Activated T-helper 2 cell treated with anti-CD3 and anti-CD28 coated beads, Interferon-gamma antibody, Interleukin-2, Interleukin-4, amounts not matched to agents 10 μg/mL and 5 μg/mL and 100 μg/mL, durations not matched to agents 14 hours and 24 hours and 36 hours (primary cell): ENCODE data around the gene ZNF827. TPM values are rescaled to one million over a fixed set of nuclear protein-coding genes. Genes with fewer than 3 reads are reported as not detected.

Experiments
- DNase-seq: peaks from one replicate; pipeline ENCODE4 v3.0.0; 2021; ENCODE audit warnings: low spot score
- H3K27ac Mint-ChIP-seq: one replicate; pipeline ENCODE4 v1.8.0; 2021; ENCODE audit warnings: mixed read lengths
- H3K27me3 Mint-ChIP-seq: one replicate; pipeline ENCODE4 v1.8.0; 2021; ENCODE audit warnings: low read depth, mixed read lengths
- H3K36me3 Mint-ChIP-seq: one replicate; pipeline ENCODE4 v1.8.0; 2021; ENCODE audit warnings: low read depth, mixed read lengths
- H3K4me1 Mint-ChIP-seq: one replicate; pipeline ENCODE4 v1.8.0; 2021; ENCODE audit warnings: low read depth, mixed read lengths
- H3K4me3 Mint-ChIP-seq: one replicate; pipeline ENCODE4 v1.8.0; 2021; ENCODE audit warnings: low read depth, mild to moderate bottlenecking, moderate library complexity, mixed read lengths
- H3K9me3 Mint-ChIP-seq: one replicate; pipeline ENCODE4 v1.8.0; 2021; ENCODE audit warnings: mixed read lengths
- intact Hi-C: fragments of 100-400 bp; cut with micrococcal nuclease; formaldehyde crosslinking; loops from one replicate; pipeline ENCODE4 v1.15.1; 2023
- total RNA-seq: library from RNA; stranded (reverse); gene quantifications from 2 replicates; pipeline ENCODE4 v1.2.3, GENCODE V29; 2022

Gene ZNF827
- total RNA-seq, 1 donor from 2014 or later, result 41.3 TPM

DNA sequence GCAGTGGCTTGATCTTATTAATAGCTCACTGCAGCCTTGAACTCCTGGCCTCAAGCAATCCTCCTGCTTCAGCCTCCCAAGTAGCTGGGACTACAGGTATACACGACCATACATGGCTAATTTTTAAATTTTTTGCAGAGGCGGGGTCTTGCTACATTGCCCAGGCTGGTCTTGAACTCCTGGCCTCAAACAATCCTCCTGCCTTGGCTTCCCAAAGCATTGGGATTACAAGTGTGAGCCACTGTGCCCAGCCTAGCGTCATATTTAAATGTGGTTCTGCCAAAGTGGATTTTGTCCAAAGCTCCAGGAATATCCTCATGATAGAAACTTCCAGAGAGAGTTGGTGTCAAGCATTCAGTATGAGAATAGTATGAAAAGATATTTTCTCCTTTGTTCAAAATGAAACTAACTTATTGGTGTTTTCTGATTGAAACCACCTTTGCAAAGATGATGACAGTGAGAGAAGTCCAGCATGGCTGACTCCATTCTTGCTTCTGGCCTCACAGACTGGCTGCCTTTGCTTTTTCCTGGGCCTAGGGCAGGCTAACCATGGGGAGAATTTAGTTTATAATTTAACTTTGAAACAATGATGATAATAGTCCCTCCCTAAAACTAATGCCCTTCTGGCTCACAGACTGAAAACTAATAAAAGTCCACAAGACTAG lies 129.6 kb downstream of the ZNF827 start:
- Mint-ChIP-seq H3K27me3 (no peaks in the 10 kb centered on the region), H3K4me3 (no peak overlapping the region), H3K4me1 (peaks cover 54% of the 10 kb centered on the region), H3K9me3 (peaks cover 17% of the 10 kb centered on the region), H3K36me3 (peaks cover 70% of the 10 kb centered on the region), H3K27ac (peak overlapping the region; percentile 97)
- DNase-seq, result no peak
- intact Hi-C loops, result loop anchor here (1.0 to 10.0 kb wide), 12 partner anchors 20 to 714 kb away; partner anchors contain the start of genes ABCE1, ANAPC10, LSM6 and MMAA

DNA sequence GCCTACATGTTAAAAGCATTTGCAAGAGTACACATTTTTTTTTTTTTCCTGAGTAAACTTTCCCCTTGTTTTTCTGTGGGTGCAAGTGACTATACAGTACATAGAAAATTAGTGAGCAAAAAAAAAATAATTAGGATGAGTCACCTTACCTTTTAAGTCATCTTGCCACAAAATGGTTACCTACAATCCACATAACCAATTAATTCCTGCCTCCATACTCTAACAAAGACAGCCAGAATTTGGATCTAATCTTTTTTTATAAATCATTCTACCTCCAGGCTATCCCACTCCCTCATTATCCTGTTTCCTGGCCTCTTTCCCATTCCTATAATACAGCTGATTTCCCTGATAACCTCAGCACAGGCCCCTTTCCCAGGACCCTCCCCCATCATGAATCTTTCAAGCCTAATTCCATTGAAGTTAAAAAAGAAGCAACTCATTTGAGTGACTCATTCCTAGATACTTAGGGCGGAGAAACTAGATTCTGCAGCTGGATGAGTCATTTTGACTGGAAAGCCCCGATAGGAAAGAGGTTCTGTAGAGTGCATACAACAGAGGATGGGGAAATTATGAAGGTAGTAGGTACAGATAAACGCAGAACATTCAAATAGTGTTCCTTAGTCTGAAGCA lies 130.5 kb downstream of the ZNF827 start:
- peak; percentile 34 for DNase-seq

DNA sequence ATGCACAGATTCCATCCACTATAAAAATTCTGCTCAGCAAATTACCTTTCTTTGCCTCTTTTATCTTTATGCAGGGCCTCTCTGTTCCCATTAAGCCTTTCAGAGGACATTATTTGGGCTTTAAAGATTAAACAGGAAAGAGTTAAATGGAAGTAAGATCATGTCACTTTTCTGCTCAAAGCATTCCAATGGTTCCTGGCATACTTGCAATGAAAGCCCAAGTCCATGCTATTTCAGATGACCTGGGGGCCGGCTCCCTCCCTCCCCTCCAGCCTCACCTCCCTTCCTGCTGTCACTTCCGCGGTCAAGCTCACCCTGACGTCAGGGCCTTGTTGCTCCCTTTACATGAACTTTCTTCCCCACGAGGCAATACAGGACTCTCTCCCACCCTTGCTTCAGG lies 133.1 kb downstream of the ZNF827 start:
- intact Hi-C loops, result loop anchor here (5.0 to 10.0 kb wide), 3 partner anchors 73 to 711 kb away; partner anchors contain the start of genes ABCE1, ANAPC10 and LSM6
- H3K4me3 Mint-ChIP-seq, result no peak overlapping the region
- peaks cover 15% of the 10 kb centered on the region for H3K9me3 Mint-ChIP-seq
- no peak for DNase-seq
- peaks cover 58% of the 10 kb centered on the region for H3K36me3 Mint-ChIP-seq
- peak overlapping the region; percentile 56 for H3K27ac Mint-ChIP-seq
- H3K27me3 Mint-ChIP-seq, result no peaks in the 10 kb centered on the region
- H3K4me1 Mint-ChIP-seq, result peaks cover 46% of the 10 kb centered on the region

More for the DNA sequence above, 130.5 kb downstream of the ZNF827 start:
- Mint-ChIP-seq H3K9me3 (peaks cover 17% of the 10 kb centered on the region), H3K4me3 (peak overlapping the region; percentile 57), H3K27me3 (no peaks in the 10 kb centered on the region), H3K4me1 (peaks cover 54% of the 10 kb centered on the region), H3K36me3 (peaks cover 67% of the 10 kb centered on the region), H3K27ac (peak overlapping the region; percentile 97)
- intact Hi-C loops, result loop anchor here (1.0 to 10.0 kb wide), 12 partner anchors 21 to 713 kb away; partner anchors contain the start of genes ABCE1, ANAPC10, LSM6 and MMAA

DNA sequence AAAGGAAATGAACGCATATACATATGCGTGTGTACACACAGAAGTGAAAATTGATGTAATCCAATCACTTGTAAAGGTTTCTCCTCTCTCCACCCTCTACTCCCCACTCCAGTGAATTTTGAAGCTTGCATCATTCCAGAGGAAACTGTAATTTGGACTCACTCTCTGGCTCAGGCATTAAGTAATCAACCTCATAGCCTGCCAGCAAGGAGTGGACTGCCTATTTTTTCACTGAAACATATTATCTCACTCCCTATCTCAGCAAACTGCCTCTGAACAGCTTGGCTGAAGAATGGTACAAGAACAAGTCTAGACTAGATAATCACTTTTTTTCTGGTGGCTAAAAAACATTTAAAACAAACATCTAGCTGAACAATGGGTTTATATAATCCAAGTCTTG lies 134.5 kb downstream of the ZNF827 start:
- Mint-ChIP-seq H3K27me3 (no peaks in the 10 kb centered on the region), H3K27ac (peak overlapping the region; percentile 50), H3K4me3 (no peak overlapping the region), H3K9me3 (peaks cover 4% of the 10 kb centered on the region), H3K4me1 (peaks cover 39% of the 10 kb centered on the region), H3K36me3 (peaks cover 54% of the 10 kb centered on the region)
- intact Hi-C loops, result loop anchor here (10.0 kb wide), 2 partner anchors 371 to 709 kb away; partner anchors contain the start of genes ABCE1, ANAPC10 and LSM6
- DNase-seq, result no peak

DNA sequence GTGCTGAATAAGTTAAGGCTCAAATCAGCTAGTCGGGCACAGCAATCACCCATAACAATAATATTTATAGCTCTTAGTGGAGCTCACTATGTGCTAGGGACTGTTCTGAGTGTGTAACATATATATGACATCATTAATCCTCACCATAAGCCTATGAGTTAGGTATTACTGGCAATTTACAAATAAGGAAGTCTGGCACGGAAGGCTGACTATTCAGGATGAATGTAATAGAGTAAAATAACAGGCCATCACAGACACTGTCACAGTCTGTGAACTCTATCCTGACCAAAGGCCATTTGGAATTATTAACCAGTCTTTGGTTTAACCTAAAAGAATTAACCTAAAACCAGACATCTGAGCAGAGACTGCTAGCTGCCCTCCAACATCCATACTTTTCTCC lies 139.4 kb downstream of the ZNF827 start:
- peaks cover 17% of the 10 kb centered on the region for H3K4me1 Mint-ChIP-seq
- H3K36me3 Mint-ChIP-seq, result peaks cover 47% of the 10 kb centered on the region
- no peaks in the 10 kb centered on the region for H3K9me3 Mint-ChIP-seq
- H3K27me3 Mint-ChIP-seq, result no peaks in the 10 kb centered on the region
- no peak for DNase-seq
- intact Hi-C loops, result no loop called here
- H3K4me3 Mint-ChIP-seq, result no peak overlapping the region
- no peak overlapping the region for H3K27ac Mint-ChIP-seq

DNA sequence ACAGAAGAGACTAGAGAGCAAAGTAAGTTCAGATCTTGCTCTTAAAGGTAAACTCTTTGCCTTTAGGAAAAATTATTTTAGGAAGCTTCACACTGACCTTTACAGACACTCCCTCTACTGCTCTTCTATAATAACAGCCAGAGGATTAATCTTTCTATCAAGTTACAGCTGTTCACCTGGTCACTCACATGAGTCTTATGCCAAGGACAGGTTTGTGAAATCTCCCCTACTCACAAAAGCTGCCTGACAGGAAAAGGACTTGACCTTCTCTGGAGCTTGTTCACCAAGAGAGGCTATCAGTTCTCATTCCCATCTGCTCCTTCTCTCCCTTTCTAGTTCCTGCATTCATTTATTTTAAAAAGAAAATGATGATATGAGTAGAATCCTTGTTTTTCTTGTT lies 141.3 kb downstream of the ZNF827 start:
- DNase-seq, result no peak
- H3K4me3 Mint-ChIP-seq, result no peak overlapping the region
- intact Hi-C loops, result no loop called here
- H3K27ac Mint-ChIP-seq, result peak overlapping the region; percentile 4
- peaks cover 9% of the 10 kb centered on the region for H3K4me1 Mint-ChIP-seq
- H3K9me3 Mint-ChIP-seq, result no peaks in the 10 kb centered on the region
- H3K27me3 Mint-ChIP-seq, result no peaks in the 10 kb centered on the region
- peaks cover 46% of the 10 kb centered on the region for H3K36me3 Mint-ChIP-seq

DNA sequence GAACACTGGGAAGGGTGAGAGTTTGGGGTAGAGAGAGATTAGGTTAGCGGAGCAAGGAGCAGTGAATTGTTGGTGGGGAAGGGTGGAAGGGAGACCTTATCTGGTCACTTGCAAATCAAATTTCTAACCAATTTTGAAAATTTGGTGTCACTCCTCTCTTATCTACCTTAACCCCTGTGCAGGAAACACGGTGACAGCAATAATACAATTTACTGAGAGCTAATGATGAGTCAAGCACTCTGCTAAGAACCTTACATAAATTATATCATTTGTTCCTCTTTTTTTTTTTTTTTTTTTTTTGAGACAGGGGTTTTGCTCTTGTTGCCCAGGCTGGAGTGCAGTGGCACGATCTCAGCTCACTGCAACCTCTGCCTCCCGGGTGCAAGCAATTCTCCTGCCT lies 142.3 kb downstream of the ZNF827 start:
- no peaks in the 10 kb centered on the region for H3K27me3 Mint-ChIP-seq
- H3K9me3 Mint-ChIP-seq, result no peaks in the 10 kb centered on the region
- H3K4me3 Mint-ChIP-seq, result no peak overlapping the region
- intact Hi-C loops, result no loop called here
- H3K4me1 Mint-ChIP-seq, result peaks cover 9% of the 10 kb centered on the region
- H3K27ac Mint-ChIP-seq, result no peak overlapping the region
- DNase-seq, result no peak
- H3K36me3 Mint-ChIP-seq, result peaks cover 45% of the 10 kb centered on the region

DNA sequence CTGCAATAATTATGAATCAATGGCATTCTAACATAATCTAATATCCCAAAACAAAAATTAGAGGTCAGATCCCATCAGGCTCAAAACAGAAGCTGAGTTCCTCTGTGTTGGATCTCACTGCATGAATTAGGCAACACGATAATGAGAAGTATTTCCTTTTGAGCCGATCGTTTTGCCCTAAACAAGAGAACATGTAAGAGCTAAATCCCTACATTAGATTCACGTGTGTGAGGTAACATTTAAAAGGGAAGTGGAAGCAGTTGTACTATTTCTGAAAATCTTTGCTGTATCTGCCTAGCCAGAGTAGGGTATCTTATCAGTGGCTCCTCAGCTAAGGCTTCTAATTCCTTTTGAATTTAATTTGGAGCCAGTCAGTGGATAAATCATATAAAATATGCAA lies 143.1 kb downstream of the ZNF827 start:
- Mint-ChIP-seq H3K27ac (no peak overlapping the region), H3K27me3 (no peaks in the 10 kb centered on the region), H3K4me1 (peaks cover 14% of the 10 kb centered on the region), H3K9me3 (peaks cover 4% of the 10 kb centered on the region), H3K4me3 (no peak overlapping the region), H3K36me3 (peaks cover 49% of the 10 kb centered on the region)
- DNase-seq, result no peak
- intact Hi-C loops, result no loop called here

DNA sequence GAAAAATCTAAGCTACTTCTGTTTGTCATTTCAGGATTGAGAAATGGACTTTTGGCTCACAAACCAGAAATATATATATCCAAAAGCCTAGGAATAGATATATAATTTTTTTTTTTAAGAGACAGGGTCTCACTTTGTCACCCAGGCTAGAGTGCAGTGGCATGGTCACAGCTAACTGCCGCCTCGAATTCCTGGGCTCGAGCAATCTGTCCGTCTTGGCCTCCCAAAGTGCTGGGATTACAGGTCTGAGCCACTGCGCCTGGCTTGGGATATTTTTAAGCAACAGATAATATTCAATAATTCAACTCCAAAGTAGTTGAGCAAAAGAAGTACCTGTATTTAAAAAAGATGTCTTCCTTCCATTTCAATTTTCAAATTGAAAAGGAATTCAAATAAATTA lies 146.2 kb downstream of the ZNF827 start:
- H3K4me1 Mint-ChIP-seq, result peaks cover 9% of the 10 kb centered on the region
- intact Hi-C loops, result no loop called here
- no peaks in the 10 kb centered on the region for H3K27me3 Mint-ChIP-seq
- DNase-seq, result no peak
- peaks cover 37% of the 10 kb centered on the region for H3K36me3 Mint-ChIP-seq
- peaks cover 4% of the 10 kb centered on the region for H3K9me3 Mint-ChIP-seq
- H3K27ac Mint-ChIP-seq, result no peak overlapping the region
- no peak overlapping the region for H3K4me3 Mint-ChIP-seq

DNA sequence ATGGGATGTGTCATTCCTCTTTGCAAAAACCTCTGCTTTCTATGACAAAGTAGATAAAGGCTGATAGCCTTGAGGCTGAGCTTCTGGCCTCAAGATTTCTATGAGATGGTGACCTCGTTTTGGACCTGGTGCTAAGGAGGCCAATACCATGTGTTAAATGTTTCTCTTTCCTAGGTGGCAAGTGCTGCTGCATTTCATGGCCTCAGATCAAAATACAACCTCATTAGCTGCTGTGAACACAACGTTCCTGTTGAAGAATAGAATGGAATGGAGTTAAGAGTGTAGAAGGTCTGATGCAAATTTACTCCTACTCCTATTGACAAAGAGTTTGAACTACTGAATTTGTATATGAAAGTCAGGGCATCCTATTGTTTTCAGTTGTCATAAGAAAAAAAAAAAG lies 146.6 kb downstream of the ZNF827 start:
- peaks cover 8% of the 10 kb centered on the region for H3K4me1 Mint-ChIP-seq
- H3K36me3 Mint-ChIP-seq, result peaks cover 39% of the 10 kb centered on the region
- H3K27me3 Mint-ChIP-seq, result no peaks in the 10 kb centered on the region
- H3K4me3 Mint-ChIP-seq, result no peak overlapping the region
- H3K9me3 Mint-ChIP-seq, result peaks cover 4% of the 10 kb centered on the region
- H3K27ac Mint-ChIP-seq, result no peak overlapping the region
- intact Hi-C loops, result no loop called here
- DNase-seq, result no peak

DNA sequence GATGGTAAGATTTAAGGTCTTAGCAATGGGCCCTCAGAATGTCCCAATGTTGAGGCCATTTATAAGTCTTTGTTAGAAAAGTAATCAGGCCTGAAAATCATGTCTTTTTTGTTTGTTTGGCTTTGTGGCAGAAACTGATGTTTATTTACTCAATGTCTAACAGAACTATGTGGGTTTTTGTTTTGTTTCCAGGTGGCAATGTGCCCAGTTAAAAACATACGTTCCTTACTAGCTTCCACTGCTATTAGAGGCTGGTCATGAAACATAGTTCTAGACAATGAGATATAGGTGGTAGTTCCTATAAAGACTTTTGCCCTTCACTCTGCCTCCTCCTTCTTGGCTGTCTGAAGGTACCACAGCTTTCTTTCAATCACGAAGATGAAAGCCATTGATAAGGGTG lies 149.9 kb downstream of the ZNF827 start:
- Mint-ChIP-seq H3K27me3 (no peaks in the 10 kb centered on the region), H3K4me3 (no peak overlapping the region), H3K4me1 (peaks cover 27% of the 10 kb centered on the region), H3K36me3 (peaks cover 59% of the 10 kb centered on the region), H3K9me3 (peaks cover 29% of the 10 kb centered on the region), H3K27ac (no peak overlapping the region)
- no peak for DNase-seq
- intact Hi-C loops, result no loop called here

DNA sequence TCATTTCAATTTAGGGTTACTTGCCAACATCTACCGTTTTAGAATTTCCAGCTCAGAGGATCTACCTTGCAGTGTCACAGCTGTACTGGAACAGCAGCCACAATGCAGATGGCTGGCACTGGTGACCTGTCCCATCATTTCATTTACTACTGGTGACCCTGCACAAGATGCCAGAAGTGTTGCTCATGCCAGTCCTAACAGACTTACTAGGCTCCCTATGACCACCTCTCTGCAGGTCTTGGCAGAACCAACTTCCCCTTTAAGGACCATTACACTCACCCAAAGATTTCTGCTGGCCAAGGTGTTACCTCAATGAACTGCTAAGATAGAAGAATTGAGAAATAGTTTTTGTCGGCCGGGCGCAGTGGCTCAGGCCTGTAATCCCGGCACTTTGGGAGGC lies 151.8 kb downstream of the ZNF827 start:
- no peak for DNase-seq
- no peak overlapping the region for H3K4me3 Mint-ChIP-seq
- peaks cover 38% of the 10 kb centered on the region for H3K4me1 Mint-ChIP-seq
- intact Hi-C loops, result no loop called here
- H3K9me3 Mint-ChIP-seq, result peaks cover 42% of the 10 kb centered on the region
- H3K36me3 Mint-ChIP-seq, result peaks cover 68% of the 10 kb centered on the region
- no peaks in the 10 kb centered on the region for H3K27me3 Mint-ChIP-seq
- H3K27ac Mint-ChIP-seq, result peak overlapping the region; percentile 66

DNA sequence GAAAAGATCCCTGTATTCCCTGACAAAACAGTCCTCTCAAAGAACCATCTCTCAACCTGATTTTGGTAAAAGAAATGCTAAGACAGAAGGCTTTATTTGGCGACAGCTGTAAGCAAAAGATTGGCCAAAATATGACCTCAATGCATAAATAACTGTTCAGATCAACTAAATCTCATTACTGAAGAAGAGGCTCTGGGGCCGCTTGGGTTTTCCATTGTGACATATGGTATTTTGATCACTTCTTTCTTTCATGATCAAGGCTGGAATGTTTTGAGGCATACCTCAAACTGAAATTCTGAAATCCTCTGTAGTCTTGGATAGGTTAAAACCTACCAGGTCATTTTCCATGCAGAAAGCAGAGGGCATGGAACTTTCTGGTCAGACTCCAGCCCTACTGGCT lies 152.4 kb downstream of the ZNF827 start:
- Mint-ChIP-seq H3K4me1 (peaks cover 44% of the 10 kb centered on the region), H3K36me3 (peaks cover 73% of the 10 kb centered on the region), H3K27me3 (no peaks in the 10 kb centered on the region), H3K27ac (peak overlapping the region; percentile 63), H3K9me3 (peaks cover 46% of the 10 kb centered on the region), H3K4me3 (no peak overlapping the region)
- intact Hi-C loops, result no loop called here
- no peak for DNase-seq
